GM21529 (cell line): ENCODE measurements around the gene GRAMD2B.
"Not testable (repeated sequence)": the region's sequence is repeated elsewhere in the genome, so short reads cannot be mapped to it uniquely, and the experiment has no call there.

ENCODE experiments used
- ATAC-seq: cut with Tn5 transposase; IDR thresholded peaks from one replicate; pipeline ENCODE4 v1.9.1; 2021; ENCODE audit not compliant: unreplicated experiment

Gene GRAMD2B

DNA sequence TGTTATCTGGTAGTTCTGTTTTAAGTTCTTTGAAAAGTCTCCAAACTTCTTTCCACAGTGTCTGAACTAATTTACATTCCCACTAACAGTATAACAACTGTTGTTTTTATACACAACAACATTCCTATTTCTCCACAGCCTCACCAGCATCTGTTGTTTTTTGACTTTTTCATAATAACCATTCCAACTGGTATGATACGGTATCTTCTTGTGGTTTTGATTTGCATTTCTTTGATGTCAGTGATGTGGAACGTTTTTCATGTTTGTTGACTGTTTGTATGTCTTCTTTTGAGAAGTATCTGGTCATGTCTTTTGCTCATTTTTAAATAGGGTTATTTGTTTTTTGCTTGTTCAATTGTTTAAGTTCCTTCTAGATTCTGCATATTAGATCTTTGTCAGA lies 12.6 kb upstream of the GRAMD2B start:
- ATAC-seq, result no peak

DNA sequence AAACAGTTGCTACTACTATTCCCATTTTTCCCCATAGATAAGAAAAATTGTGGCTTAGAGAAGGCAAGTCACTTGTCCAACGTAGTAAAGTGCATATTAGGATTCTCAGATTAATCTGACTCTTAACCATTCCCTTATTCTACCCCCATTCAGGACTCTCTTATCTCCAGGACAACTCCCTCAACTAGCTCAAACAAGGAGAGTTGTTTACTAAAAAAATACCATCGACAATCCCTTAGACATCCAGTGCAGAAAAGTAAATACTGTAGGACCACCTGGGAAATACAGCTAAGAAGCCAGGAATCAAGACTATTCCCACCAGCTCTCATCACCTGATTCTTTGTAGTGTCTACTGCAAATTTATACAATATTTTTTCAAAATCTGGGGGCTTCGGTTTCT lies 9.4 kb upstream of the GRAMD2B start:
- ATAC-seq, result no peak

DNA sequence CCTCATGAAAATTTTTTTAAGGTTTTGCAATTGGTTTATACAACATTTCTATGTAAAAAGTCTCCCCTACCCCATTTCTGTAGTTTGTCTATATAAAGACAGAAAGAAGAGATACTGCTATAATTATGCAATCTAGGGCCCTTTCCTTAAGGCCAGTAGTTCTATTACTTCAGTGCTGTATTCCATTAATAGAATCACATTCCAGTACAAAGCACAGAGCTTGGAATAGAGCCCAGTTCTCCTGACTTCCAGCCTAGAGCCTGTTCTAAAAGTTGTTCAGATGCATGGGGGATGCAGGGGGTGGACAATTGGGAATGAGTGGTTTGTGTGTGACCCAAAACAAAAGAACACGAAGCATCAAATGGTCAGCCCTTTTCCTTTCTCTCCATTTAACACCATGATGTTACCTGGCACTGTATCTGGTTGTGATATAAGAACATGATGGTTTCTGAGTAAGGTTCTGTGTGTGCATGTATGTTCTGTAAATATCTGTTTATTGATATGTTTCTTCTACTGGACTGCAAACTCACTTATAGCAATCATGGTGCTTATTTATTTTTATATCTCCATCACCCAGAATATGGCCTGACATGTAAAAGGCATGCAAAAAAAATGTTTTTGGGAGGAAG lies 8.2 kb upstream of the GRAMD2B start:
- no peak for ATAC-seq

DNA sequence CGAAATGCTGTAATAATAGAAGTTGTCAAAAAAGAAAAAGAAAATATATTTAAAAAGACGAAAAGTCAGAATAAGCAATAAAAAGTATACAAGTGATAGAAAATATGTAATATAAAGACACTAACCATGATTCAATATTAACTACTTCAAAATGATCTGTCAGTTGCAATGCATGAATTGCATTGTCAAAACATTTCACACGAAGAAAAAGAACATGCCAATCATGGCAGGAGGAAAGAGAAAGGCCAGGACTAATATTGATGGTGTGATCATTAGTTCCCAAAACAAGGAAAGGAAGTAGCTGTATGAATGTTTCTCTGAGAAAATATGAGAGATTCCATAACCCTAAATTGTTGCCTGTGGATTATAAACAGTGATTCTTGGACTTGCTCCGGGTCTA lies 7.4 kb upstream of the GRAMD2B start:
- ATAC-seq, result no peak

DNA sequence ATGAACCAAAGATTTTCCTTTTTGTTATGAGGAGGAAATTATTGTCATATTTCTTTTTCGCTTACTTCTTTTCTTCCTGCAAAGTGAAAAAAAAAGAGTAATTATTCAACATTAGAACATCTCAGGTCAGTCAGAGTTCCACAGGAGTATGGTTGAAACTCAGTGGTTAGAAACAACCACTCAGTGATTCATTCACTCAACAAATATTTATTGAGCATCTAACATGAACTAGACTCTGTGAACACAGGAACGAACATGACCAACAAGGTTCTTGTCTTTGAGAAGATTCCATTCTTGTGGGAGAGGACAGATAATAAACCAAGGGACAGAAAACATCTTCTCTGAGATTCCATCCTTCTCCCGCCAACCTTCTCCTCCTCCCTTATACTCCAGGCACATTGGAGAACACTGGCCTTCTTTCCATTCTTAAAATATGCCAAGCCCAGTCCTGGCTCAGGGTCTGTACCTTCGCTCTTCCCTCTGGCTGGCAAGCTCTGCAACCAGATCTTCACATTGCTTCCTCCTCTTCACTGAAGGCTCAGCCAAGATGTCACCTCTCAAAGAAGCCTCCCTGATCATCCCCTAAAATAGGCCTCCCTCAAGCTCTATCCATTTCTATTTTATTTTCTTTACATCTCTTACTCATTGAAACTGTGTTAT lies 6.8 kb upstream of the GRAMD2B start:
- no peak for ATAC-seq

DNA sequence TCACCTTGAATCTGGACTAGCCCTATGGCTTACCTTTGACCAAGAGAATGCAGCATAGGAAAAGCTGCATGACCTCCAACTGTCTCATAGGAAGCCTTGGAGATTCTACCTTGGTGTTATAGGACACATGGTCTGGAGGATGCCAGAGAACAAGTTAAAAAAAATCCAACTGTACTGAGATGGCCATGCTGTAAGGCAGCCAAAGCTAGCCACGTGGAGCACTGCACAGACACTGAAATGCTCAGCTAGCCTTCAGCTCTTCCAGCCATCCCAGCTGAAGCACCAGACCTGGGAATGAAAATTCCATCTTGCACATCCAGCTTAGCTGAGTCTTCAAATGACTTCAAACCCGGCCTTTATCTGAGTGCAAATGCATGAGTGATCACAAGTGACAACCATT lies 6.0 kb upstream of the GRAMD2B start:
- no peak for ATAC-seq

DNA sequence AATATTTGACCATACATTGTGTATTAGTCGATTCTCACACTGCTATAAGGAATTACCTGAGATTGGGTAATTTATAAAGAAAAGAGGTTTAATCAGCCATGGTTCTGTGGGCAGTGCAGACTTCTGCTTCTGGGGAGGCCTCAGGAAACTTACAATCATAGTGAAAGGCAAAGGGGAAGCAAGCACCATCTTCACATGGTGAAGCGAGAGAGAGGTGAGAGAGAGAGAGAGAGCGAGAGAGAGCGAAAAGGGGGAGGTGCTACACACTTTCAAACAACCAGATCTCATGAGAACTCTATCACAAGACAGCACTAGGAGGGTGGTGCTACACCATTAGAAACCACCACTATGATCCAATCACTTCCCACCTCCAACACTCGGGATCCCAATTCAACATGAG lies 4.1 kb upstream of the GRAMD2B start:
- ATAC-seq, result no peak

DNA sequence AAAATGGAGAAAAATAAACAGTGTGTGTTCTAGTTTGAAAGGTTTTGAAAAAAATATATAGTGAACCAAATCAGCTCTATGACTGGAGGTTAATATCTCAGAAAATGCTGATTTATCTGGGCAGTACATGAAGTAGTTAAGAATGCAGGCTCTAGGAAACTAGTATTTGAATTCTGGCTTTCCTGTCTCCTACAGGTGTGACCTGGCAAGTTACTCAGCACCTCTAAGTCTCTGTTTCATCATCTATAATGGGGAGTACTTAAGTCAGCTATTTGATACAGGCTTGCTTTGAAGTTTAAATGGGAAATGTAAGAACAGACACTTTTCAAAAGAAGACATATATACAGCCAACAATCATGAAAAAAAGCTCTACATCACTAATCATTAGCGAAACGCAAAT lies 5.2 kb downstream of the GRAMD2B start:
- ATAC-seq, result no peak

DNA sequence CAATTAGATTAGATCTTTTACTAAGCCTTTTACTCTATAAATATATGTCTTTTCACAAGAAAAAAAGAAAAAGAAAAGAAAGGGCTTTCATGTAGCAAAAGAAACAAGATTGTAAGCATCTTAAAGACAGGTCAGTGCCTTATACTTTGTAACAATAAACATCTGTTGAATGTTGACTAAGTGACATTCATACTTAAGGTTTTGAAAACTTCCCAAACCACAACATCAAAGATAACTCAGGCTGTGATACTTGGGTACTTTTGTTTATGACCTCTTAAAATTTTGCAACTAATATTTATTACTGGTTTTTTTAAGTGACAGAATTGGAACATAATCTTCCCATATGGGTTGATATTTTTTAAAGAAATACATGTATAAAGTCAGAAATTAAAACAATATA lies 7.4 kb downstream of the GRAMD2B start:
- ATAC-seq, result no peak

DNA sequence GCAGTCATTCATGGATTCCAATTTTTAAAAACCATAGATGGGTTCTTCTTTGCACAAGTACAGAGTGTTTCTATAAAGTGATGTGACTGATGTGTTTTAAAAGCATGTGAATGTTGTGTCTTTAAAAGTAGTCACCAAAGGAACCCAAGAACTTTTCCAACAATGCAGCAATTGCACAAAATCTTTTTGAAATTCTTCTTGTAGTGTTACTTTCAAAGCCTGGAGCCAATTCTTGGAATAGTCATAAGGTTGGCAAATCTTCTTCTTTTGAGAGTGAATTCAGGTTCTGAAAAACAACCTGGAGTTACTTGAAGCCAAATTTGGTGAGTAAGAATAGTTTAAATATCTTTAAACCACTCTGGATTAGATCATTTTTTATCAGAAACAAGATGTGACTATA lies 10.5 kb downstream of the GRAMD2B start:
- ATAC-seq, result no peak

DNA sequence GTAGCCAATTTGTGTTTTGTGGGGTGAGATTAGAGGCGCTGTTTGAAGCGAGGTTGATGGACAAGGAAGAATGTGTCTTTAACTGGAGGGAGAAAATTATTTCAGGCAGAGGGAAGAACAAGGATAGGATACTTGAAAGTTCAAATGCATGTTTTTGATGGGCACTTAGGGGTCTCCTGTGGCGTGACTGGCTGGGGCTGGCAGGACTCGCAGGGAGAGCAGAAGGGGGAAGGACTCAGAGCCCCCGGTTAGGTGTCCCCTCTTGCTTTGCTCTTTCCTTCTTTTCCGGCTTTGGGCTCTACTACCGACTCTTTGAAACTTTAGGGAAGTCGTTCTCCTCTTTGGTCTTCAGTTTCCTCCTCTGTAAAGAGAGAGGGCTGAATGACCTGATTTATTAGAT lies 12.1 kb downstream of the GRAMD2B start:
- no peak for ATAC-seq

DNA sequence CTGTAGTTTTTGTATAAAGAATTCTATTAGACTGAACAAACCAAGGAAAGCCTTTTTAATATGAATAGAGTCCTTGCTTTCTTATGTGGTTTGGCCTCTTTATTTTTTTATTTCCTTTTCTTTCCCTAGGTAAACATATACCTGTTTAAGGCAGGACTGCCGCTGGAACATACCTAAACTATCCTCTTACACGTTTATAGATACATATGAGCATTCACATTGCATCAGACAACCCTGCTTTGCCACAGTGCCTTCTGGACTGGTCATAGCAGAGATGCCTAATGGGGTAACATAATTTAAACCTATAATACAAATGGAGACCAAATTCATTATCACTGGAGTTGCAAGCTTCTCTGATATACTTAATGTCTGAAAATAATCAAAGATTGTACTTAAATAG lies 12.5 kb downstream of the GRAMD2B start:
- ATAC-seq, result no peak

DNA sequence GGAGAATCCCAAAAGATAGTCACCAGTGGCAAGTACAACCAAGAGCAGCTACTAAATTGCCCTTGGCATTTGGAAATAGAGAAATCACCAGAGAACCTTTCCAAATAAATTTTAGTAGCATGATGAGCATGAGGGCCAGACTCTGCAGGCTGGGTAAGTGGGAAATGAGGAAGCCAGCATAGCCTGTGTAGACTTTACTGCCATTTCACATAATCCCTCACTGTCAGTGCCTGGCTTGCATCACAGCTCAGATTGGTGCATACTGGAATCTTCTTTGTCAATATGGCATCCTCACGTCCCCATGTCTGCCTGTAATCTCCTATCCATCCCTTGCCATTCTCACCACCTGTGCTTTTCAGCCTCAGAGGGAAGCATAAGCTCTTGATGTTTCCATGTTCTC lies 14.5 kb downstream of the GRAMD2B start:
- no peak for ATAC-seq

DNA sequence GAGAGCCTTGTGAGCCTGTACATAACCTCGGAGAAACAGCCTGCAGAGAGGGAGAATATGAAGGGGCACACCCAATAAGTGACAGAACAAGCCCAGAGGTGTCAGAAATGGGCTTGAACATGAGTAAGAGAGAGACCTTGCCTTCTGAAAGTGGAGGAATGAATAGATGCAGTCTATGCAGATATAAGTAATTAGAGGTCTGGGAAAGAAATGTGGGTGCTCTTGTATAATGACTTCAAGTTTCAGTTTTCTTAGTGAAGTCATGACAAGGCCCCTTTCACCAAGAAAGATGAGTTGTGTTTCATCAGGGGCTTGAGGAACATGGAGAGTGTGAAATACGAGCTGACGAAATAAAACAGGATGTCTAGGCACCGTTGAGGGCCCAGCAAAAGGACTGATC lies 15.1 kb downstream of the GRAMD2B start:
- ATAC-seq, result peak; percentile 73

DNA sequence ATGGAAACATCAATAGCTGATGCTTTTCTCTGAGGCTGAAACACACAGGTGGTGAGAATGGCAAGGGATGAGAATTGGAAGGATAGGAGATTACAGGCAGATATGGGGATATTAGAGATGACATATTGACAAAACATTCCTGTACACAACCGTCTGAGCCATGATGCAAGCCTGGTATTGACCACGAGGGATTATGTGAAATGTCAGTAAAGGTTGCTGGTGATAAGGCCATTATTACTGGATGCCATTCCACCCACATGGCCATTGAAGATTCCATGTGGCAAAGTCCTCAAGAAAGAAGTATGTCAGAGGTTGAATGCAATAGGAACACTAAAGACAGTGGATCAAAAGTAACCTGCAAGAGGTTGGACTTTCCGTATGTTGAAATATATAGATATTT lies 15.7 kb downstream of the GRAMD2B start:
- no peak for ATAC-seq

DNA sequence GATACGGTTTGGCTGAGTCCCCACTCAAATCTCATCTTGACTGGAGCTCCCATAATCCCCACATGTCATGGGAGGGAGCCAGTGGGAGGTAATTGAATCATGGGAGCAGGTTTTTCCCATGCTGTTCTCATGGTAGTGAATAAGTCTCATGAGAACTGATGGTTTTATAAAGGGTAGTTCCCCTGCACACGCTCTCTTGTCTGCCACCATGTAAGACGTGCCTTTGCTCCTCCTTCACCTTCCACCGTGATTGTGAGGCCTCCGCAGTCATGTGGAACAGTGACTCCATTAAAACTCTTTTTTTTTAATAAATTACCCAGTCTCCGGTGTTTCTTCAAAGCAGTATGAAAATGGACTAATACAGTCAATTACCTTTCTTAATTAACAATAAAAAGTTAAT lies 16.5 kb downstream of the GRAMD2B start:
- not testable (repeated sequence) for ATAC-seq

DNA sequence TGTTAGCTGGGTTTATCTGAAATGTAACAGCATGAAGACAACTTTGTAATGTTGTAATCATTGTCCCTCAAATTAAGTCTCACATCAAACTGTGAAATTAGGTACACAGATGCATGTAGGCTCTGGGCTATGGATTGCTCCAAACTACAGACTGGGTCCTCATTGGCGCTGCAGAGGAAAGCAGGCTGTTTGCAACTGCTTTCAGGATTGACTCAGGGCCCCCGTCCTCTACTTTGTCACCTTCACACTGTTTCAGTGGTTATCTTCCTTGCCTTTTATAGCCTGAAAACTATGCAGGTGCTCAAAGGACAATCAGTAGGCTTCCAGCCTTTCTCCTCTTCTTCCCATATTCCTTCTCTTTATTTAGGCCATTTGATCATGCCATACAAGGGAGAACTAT lies 18.0 kb downstream of the GRAMD2B start:
- no peak for ATAC-seq

DNA sequence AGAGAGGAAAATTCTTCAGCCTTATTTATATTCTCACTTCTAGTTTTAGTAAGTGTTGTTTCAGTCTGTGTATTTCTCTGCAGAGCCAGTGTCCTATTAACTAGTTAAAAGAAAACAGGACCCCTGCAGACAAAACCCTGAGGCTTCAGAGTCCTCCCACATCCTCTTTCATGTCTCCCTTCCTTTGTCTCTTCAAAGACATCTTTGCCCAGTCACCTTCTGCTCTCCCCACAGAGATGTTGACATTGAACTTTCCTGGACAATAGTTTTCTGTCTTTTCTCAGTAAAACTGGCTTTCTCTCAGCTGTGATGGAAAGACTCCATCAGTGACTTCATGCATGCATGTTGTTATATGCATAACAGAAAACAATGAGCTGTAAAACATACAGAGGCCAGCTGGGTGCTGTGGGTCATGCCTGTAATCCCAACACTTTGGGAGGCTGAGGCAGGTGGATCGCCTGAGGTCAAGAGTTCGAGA lies 20.2 kb downstream of the GRAMD2B start:
- peak; percentile 93 for ATAC-seq

DNA sequence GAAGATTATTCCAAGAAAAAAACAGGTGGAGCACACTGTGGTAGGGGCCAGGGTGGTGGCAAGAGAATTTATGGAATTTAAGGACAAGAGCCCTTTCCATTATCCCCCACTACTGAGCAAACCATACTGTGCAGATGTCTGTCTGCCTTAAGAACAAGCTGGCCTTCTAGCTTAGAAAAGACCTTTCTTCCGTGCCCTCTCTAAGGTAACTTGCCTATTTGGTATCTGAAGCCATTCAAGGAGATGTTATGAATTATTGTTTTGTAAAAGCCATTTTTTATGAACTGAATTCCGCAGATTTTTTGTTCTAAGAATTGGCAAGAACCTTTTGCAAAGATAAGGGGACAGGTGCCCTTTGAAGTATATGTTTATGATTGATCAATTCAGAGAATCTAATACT lies 20.9 kb downstream of the GRAMD2B start:
- ATAC-seq, result no peak

DNA sequence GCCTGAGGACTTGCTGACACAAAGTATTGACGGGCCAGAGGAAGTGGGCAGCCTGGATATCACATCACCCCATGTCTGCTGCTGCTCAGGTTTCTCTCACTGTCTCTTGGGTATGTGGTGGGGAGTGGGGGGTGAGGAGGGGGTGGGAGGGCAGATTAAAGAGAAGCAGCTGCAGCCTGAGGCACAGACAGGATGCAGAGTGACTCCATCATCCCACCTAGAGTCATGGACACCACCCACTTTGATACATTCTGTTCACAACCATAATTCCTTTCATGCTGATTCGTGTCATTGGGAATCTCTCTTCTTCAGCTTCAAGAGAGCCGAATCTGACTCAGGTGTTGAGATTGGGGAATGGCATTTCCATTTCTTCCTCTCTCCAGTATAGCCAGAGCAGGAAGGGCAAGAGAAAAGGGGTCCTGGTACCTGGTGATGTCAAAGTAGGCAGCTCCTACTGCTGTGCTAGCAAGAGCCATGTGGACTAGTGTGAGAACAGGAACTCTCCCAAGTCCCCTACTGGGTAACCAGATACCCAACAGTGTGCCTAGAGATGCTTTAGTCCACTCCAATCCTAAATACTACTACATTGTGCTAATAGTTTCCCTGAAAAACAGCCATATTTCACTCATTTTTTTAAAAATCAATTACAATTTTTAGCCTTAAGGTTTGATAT lies 22.4 kb downstream of the GRAMD2B start:
- ATAC-seq, result no peak

DNA sequence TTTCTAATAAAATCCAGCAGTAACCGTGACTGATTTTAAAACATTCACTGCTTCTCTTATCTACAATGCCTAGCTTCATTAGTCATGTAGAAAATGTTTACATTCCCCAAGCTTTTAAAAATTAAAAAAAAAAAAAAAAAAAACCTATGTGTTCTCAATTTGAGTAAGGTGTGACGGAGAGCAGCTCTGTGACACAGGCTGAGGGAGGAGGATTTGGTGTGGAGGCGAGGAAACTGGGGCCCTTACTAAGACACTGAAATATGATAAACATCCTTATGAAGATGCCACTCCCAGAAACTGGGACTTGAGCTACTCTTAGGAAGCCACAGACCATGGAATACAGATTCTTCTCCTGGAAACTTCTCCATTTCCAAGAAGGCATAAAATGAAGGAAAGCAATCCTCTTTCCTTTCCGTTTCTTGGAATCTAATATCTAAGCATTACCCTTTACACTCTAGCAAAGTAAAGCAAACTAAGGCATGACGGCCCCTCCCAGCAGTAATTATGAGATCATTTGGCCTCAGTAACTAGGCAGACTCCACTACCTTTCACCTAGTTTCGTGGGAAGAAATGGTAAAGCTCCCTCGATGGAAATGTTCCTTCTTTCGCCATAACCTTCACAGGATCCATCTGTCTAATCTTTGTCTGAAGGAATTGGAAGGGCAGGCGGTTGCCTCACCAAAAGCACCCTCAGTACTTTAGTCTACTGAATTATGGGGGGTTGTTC lies 23.5 kb downstream of the GRAMD2B start:
- peak; percentile 24 for ATAC-seq

DNA sequence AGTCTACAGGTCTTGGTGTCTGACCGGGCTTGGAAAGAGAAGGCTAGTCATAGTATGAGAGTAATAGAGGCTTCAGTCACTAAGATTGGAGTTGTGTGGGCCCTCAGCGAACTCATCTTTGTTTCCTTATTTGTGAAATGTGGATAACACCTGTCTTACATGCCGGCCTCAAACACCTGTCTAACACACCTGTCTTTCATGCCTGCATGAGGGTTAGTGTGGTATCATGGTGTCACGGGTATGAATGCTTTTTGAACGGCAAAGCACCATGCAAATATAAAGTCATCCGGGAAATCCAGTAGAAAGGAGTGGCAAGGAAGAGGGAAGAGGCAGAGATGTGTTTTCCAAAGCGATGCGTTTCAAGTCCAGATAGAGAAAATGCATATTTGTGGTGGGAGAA lies 25.5 kb downstream of the GRAMD2B start:
- no peak for ATAC-seq
